ENCODE measurements around the gene GLRA3.

Gene GLRA3

DNA sequence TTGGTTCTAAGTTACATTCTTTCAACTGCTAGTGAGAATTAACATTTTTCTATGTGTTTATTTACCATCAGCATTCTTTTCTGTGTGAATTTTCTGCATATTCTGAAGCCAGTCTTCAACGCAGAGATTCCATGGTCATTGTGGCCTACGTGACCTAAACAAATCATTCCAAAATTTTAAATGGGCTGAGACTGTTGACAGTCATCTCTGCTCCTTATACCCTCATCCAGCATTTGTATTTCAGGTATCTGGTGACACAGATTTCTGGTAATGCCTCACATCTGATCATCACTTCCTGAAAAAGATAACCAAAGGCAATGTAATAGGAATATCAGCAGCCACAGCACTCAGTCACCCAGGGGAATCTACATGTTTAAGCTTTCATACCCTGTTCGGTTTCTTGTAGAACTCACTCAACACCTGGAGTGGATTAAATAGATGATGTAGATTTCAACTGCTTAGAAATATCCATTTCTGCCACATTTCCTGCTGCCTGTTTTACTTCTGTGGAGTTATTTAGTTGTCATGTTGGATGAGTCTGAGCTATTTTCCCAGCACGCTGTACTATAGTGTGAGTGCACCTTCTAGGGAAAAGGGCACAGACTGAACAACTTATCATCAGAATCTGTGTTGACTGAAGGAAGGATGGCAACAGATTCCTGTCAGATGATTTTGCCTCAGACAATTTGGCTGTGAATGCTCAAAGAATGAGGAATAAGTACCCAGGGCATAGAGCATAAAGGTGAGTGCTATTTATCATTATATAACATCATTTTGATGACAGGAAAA is 233.7 kb downstream of the GLRA3 start:
- no peak for DNase-seq (ENCODE audit: low read depth)

GRCh38 chr4:174593701-174594100 is 235.3 kb downstream of the GLRA3 start:
- no peak for DNase-seq (ENCODE audit: low read depth)

DNA sequence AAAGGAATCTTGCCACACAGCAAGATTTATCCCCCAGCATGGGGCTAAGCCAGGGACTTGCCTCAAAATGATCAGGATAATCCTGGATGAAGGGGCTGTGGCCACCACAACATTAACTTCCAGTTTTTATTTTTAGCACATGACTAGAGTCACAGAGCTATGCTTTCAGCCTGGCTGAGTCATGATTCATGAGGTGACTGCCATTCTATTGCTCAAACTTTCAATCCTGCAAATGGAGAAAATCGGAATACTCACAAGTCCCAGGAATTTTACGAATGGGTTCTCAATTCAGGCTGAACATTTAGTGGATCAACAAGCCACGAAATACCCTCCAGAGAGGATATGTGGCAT is 236.1 kb downstream of the GLRA3 start:
- peak; percentile 57 for DNase-seq (ENCODE audit: low read depth)

GRCh38 chr4:174592256-174592984 is 236.6 kb downstream of the GLRA3 start:
- peak; percentile 25 for DNase-seq (ENCODE audit: low read depth)

DNA sequence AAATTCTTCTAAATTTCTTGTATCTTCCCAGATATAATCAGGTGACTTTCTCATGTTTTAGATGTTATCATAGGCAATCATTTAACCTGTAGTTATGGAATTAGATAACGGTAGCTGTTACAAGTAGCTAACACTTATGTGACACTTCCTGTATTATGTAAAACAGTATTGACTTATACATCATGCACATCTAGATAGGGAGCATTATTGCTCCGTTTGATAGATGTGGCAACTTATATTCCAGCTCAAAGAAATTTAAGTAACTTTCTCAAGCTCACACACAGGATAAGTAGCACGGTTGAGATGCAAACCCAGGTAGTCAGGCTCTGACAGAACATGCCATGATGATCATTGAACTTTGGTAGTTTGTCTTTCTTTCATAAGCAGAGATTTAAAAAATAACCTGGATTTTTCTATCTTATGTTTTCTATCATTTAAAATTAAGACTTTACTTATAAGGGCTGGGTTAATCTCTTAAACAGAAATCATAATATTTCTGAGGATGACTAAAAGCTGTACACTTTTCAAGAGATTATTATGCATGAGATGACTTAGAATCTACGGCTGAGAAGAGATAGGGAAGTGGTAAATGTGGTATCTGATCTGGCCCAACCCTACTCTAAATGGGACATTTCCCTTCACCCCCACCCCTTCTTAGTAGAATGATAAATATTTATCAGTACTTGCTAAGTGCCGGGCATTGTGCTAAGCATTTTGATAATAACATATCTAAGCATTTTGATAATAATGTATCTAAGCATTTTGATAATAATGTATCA is 237.6 kb downstream of the GLRA3 start:
- DNase-seq (ENCODE audit: low read depth), result no peak

GRCh38 chr4:174590336-174590735 is 238.7 kb downstream of the GLRA3 start:
- DNase-seq (ENCODE audit: low read depth), result no peak
